ENCODE measurements around the gene BMP7.

BMP7 gene

GRCh38 chr20:57266291-57267157, at the start of gene BMP7:
Gene BMP7 (minus strand): TSS chr20:57266641. CDS start chr20:57266122, 519 bp downstream.
- Histone ChIP-seq H3K9me3 (ENCODE audit: control insufficient read depth in 1 of 2, low read length in 2 of 2) (no peaks in the 10 kb centered on the region), H3K36me3 (ENCODE audit: control insufficient read depth in 1 of 2, insufficient read depth in 2 of 2, low read length in 2 of 2) (no peaks in the 10 kb centered on the region), H3K27ac (ENCODE audit: low read length) (no peak within 1 kb of the TSS), H3K4me1 (ENCODE audit: control insufficient read depth in 1 of 2, insufficient read depth in 2 of 2, low read length in 2 of 2) (peaks cover 0 to 28% of the 10 kb centered on the region in 2 donors), H3K4me3 (ENCODE audit: low read depth in 1 of 2, low read length in 2 of 2) (peak within 1 kb of the TSS; percentile 16 to 66), H3K27me3 (ENCODE audit: low read depth, low read length) (peaks cover 32% of the 10 kb centered on the region)

- Histone ChIP-seq H3K36me3 (ENCODE audit: control insufficient read depth in 1 of 2, insufficient read depth in 2 of 2, low read length in 2 of 2) (no peaks in the 10 kb centered on the region), H3K27me3 (ENCODE audit: low read depth, low read length) (no peaks in the 10 kb centered on the region), H3K4me1 (ENCODE audit: control insufficient read depth in 1 of 2, insufficient read depth in 2 of 2, low read length in 2 of 2) (no peaks in the 10 kb centered on the region), H3K9me3 (ENCODE audit: control insufficient read depth in 1 of 2, low read length in 2 of 2) (no peaks in the 10 kb centered on the region), H3K27ac (ENCODE audit: low read length) (no peak overlapping the region), H3K4me3 (ENCODE audit: low read depth in 1 of 2, low read length in 2 of 2) (no peak overlapping the region)
Measured at GRCh38 chr20:57315976-57316480, 49.6 kb upstream of the BMP7 start.

- H3K27me3 ChIP-seq (ENCODE audit: low read depth, low read length) = no peaks in the 10 kb centered on the region
Measured at GRCh38 chr20:57315083-57315975, 48.9 kb upstream of the BMP7 start.

GRCh38 chr20:57313951-57314350, 47.5 kb upstream of the BMP7 start:
- Histone ChIP-seq H3K27me3 (ENCODE audit: low read depth, low read length) (no peaks in the 10 kb centered on the region), H3K9me3 (ENCODE audit: control insufficient read depth in 1 of 2, low read length in 2 of 2) (no peaks in the 10 kb centered on the region), H3K4me3 (ENCODE audit: low read depth in 1 of 2, low read length in 2 of 2) (no peak overlapping the region), H3K27ac (ENCODE audit: low read length) (no peak overlapping the region), H3K36me3 (ENCODE audit: control insufficient read depth in 1 of 2, insufficient read depth in 2 of 2, low read length in 2 of 2) (no peaks in the 10 kb centered on the region), H3K4me1 (ENCODE audit: control insufficient read depth in 1 of 2, insufficient read depth in 2 of 2, low read length in 2 of 2) (no peaks in the 10 kb centered on the region)

More at GRCh38 chr20:57315083-57315975, 48.9 kb upstream of the BMP7 start:
- Histone ChIP-seq H3K36me3 (ENCODE audit: control insufficient read depth in 1 of 2, insufficient read depth in 2 of 2, low read length in 2 of 2) (no peaks in the 10 kb centered on the region), H3K4me1 (ENCODE audit: control insufficient read depth in 1 of 2, insufficient read depth in 2 of 2, low read length in 2 of 2) (no peaks in the 10 kb centered on the region), H3K4me3 (ENCODE audit: low read depth in 1 of 2, low read length in 2 of 2) (no peak overlapping the region), H3K9me3 (ENCODE audit: control insufficient read depth in 1 of 2, low read length in 2 of 2) (no peaks in the 10 kb centered on the region), H3K27ac (ENCODE audit: low read length) (no peak overlapping the region)

- no peaks in the 10 kb centered on the region for H3K4me1 ChIP-seq (ENCODE audit: control insufficient read depth in 1 of 2, insufficient read depth in 2 of 2, low read length in 2 of 2)
Measured at GRCh38 chr20:57313230-57313629, 46.8 kb upstream of the BMP7 start.

GRCh38 chr20:57312138-57312537, 45.7 kb upstream of the BMP7 start:
- Histone ChIP-seq H3K27me3 (ENCODE audit: low read depth, low read length) (no peaks in the 10 kb centered on the region), H3K27ac (ENCODE audit: low read length) (no peak overlapping the region), H3K4me3 (ENCODE audit: low read depth in 1 of 2, low read length in 2 of 2) (no peak overlapping the region), H3K36me3 (ENCODE audit: control insufficient read depth in 1 of 2, insufficient read depth in 2 of 2, low read length in 2 of 2) (no peaks in the 10 kb centered on the region), H3K4me1 (ENCODE audit: control insufficient read depth in 1 of 2, insufficient read depth in 2 of 2, low read length in 2 of 2) (no peaks in the 10 kb centered on the region), H3K9me3 (ENCODE audit: control insufficient read depth in 1 of 2, low read length in 2 of 2) (no peaks in the 10 kb centered on the region)

More at GRCh38 chr20:57313230-57313629, 46.8 kb upstream of the BMP7 start:
- Histone ChIP-seq H3K27ac (ENCODE audit: low read length) (no peak overlapping the region), H3K27me3 (ENCODE audit: low read depth, low read length) (no peaks in the 10 kb centered on the region), H3K9me3 (ENCODE audit: control insufficient read depth in 1 of 2, low read length in 2 of 2) (no peaks in the 10 kb centered on the region), H3K4me3 (ENCODE audit: low read depth in 1 of 2, low read length in 2 of 2) (no peak overlapping the region), H3K36me3 (ENCODE audit: control insufficient read depth in 1 of 2, insufficient read depth in 2 of 2, low read length in 2 of 2) (no peaks in the 10 kb centered on the region)

- Histone ChIP-seq H3K4me1 (ENCODE audit: control insufficient read depth in 1 of 2, insufficient read depth in 2 of 2, low read length in 2 of 2) (no peaks in the 10 kb centered on the region), H3K9me3 (ENCODE audit: control insufficient read depth in 1 of 2, low read length in 2 of 2) (no peaks in the 10 kb centered on the region), H3K4me3 (ENCODE audit: low read depth in 1 of 2, low read length in 2 of 2) (no peak overlapping the region), H3K27me3 (ENCODE audit: low read depth, low read length) (no peaks in the 10 kb centered on the region), H3K36me3 (ENCODE audit: control insufficient read depth in 1 of 2, insufficient read depth in 2 of 2, low read length in 2 of 2) (no peaks in the 10 kb centered on the region), H3K27ac (ENCODE audit: low read length) (no peak overlapping the region)
Measured at GRCh38 chr20:57310821-57311514, 44.5 kb upstream of the BMP7 start.

- H3K27me3 ChIP-seq (ENCODE audit: low read depth, low read length) = no peaks in the 10 kb centered on the region
- H3K4me3 ChIP-seq (ENCODE audit: low read depth in 1 of 2, low read length in 2 of 2) = no peak overlapping the region
- H3K27ac ChIP-seq (ENCODE audit: low read length) = no peak overlapping the region
- no peaks in the 10 kb centered on the region for H3K9me3 ChIP-seq (ENCODE audit: control insufficient read depth in 1 of 2, low read length in 2 of 2)
- H3K36me3 ChIP-seq (ENCODE audit: control insufficient read depth in 1 of 2, insufficient read depth in 2 of 2, low read length in 2 of 2) = no peaks in the 10 kb centered on the region
- no peaks in the 10 kb centered on the region for H3K4me1 ChIP-seq (ENCODE audit: control insufficient read depth in 1 of 2, insufficient read depth in 2 of 2, low read length in 2 of 2)
Measured at GRCh38 chr20:57309544-57310115, 43.2 kb upstream of the BMP7 start.

- no peak overlapping the region for H3K4me3 ChIP-seq (ENCODE audit: low read depth in 1 of 2, low read length in 2 of 2)
- no peak overlapping the region for H3K27ac ChIP-seq (ENCODE audit: low read length)
- H3K27me3 ChIP-seq (ENCODE audit: low read depth, low read length) = no peaks in the 10 kb centered on the region
- H3K4me1 ChIP-seq (ENCODE audit: control insufficient read depth in 1 of 2, insufficient read depth in 2 of 2, low read length in 2 of 2) = no peaks in the 10 kb centered on the region
- no peaks in the 10 kb centered on the region for H3K9me3 ChIP-seq (ENCODE audit: control insufficient read depth in 1 of 2, low read length in 2 of 2)
- no peaks in the 10 kb centered on the region for H3K36me3 ChIP-seq (ENCODE audit: control insufficient read depth in 1 of 2, insufficient read depth in 2 of 2, low read length in 2 of 2)
Measured at GRCh38 chr20:57308451-57309271, 42.2 kb upstream of the BMP7 start.

GRCh38 chr20:57306747-57307146, 40.3 kb upstream of the BMP7 start:
- Histone ChIP-seq H3K4me3 (ENCODE audit: low read depth in 1 of 2, low read length in 2 of 2) (no peak overlapping the region), H3K27ac (ENCODE audit: low read length) (no peak overlapping the region), H3K36me3 (ENCODE audit: control insufficient read depth in 1 of 2, insufficient read depth in 2 of 2, low read length in 2 of 2) (no peaks in the 10 kb centered on the region), H3K9me3 (ENCODE audit: control insufficient read depth in 1 of 2, low read length in 2 of 2) (no peaks in the 10 kb centered on the region), H3K4me1 (ENCODE audit: control insufficient read depth in 1 of 2, insufficient read depth in 2 of 2, low read length in 2 of 2) (no peaks in the 10 kb centered on the region), H3K27me3 (ENCODE audit: low read depth, low read length) (no peaks in the 10 kb centered on the region)

Measured in muscle layer of duodenum (tissue), 2 donors.